Adipose tissue (tissue), 3 donors: ENCODE results near the gene DDR2. TPM values are rescaled to one million over a fixed set of nuclear protein-coding genes. Genes with fewer than 3 reads are reported as not detected.
"Not testable (repeated sequence)": the region's sequence is repeated elsewhere in the genome, so short reads cannot be mapped to it uniquely, and the experiment has no call there.

Source experiments
- H3K27ac ChIP-seq: one replicate; pipeline ENCODE4 v1.5.1; 2013; ENCODE audit warnings: low read depth, low read length
- WGBS, 3 donors: extraction: QIAGEN DNeasy Blood & Tissue Kit; methylation state at CpG; one replicate each; pipeline ENCODE4 v1.1.7; 2013; 5-methylcytosine and 5-hydroxymethylcytosine counted together
- polyA plus RNA-seq, 3 donors: library from polyadenylated mRNA; stranded (reverse); fragments of 200-250 nt; gene quantifications; one replicate each; pipeline ENCODE4 v1.2.3, GENCODE V29; 2013
- donor health status: healthy with polysubstance abuse.
- donor health status: Bipolar disorder and iron deficiency.
- donor health status: healthy.

Gene DDR2
- polyA plus RNA-seq, 3 donors, result 1.9 to 101 (median 26.4) TPM

- WGBS, 3 donors, result no CpG with 5 or more reads among the region's 1 CpG
- not testable (repeated sequence) for H3K27ac ChIP-seq
Observed at GRCh38 chr1:162784926-162785325, 152.7 kb downstream of the DDR2 start.

DNA sequence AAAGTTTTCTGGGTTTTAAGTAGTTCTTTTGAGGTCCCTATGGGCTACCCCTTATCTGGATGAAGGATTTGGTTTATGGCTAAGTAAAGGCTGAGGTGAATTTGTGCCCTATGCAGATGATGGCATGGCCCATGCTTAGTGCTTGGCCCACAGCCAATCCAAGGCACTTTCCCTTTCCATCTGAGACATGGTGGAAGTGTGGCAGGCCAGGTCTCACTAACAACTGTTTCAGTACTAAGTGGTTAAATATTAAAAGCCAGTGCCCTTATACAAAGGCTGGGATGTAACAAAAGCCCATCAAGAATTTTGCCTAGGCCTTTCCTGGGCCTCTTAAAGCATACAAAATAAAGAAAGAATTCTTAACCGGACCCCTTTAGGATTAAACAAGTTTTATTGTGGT is 156.5 kb downstream of the DDR2 start:
- not testable (repeated sequence) for H3K27ac ChIP-seq
- WGBS, 3 donors, result 83 to 100% (median 100%) methylated on average over 1 of the region's 1 CpG

- H3K27ac ChIP-seq, result not testable (repeated sequence)
- WGBS, 3 donors, result 1 to 2% (median 1%) methylated on average over 29 to 31 of the region's 49 CpGs
Observed at GRCh38 chr1:162790303-162790984, 158.2 kb downstream of the DDR2 start, which contains the start of gene HSD17B7. Gene HSD17B7 (plus strand): TSS chr1:162790702. CDS start chr1:162790801, 99 bp downstream.

GRCh38 chr1:162790985-162791357 is 158.7 kb downstream of the DDR2 start:
- WGBS, 3 donors, result 0 to 1% (median 1%) methylated on average over 5 to 7 of the region's 8 CpGs
- H3K27ac ChIP-seq, result not testable (repeated sequence)

- WGBS, 3 donors, result 66 to 80% (median 79%) methylated on average over 1 of the region's 1 CpG
- not testable (repeated sequence) for H3K27ac ChIP-seq
Observed at GRCh38 chr1:162794284-162794683, 162.0 kb downstream of the DDR2 start.

- 55 to 75% (median 59%) methylated on average over 4 of the region's 4 CpGs for WGBS, 3 donors
- not testable (repeated sequence) for H3K27ac ChIP-seq
Observed at GRCh38 chr1:162796617-162797279, 164.5 kb downstream of the DDR2 start.

DNA sequence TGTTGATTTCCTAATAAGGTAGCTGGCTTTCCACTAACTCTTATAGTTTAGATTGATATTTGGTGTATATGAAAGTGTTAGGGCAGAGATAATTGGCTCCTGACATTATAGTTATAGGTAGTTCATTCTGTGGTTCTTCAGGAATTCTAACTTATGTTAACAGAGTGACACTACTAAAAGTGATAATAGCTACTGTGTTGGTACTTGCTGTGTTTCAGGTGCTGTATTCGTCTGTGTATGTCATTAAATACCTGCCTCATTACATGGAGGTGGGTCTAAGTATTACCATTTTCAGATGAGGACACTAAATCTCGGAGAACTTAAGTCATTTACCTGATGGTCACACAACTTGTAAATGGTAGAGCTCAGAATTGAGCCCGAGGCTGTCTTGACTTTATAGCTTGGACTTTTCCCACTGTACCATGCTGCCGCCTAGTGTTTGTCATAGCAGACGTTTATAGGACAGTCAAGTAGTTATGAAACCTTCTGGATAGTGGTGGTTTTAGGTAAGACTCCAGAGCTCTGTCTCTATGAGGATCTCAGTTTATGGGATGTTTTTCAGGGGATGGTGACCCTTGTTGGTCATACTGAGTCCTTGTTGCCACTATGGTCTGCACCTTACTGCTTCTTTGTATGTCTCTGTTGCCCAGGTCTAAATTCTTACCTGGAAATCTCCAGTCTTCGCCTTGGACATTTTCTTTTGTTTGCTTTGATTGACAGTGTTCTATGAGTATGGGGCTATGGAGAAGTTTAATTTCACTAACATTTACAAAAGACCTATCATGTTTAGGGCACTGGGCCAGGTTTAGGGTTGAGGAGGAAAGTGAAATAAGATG is 167.9 kb downstream of the DDR2 start:
- H3K27ac ChIP-seq, result not testable (repeated sequence)
- 28 to 64% (median 59%) methylated on average over 6 of the region's 6 CpGs for WGBS, 3 donors

- not testable (repeated sequence) for H3K27ac ChIP-seq
- WGBS, 3 donors, result 91% methylated on average over 1 of the region's 2 CpGs; no CpG with 5 or more reads in 2 of the 3 donors
Observed at GRCh38 chr1:162807503-162807902, 175.2 kb downstream of the DDR2 start.

DNA sequence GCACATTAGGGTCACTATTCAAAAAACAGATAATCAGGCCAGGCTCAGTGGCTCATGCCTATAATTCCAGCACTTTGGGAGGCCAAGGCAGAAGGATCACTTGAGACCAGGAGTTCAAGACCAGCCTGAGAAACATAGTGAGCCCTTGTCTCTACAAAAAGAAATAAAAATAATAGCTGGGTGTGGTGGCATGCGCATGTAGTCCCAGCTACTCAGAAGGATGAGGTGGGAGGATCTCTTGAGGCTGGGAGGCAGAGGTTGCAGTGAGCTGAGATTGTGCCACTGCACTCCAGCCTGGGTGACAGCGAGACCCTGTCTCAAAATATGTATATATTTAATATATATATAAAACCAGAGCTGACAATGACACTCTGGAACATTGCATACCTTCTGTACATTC is 180.1 kb downstream of the DDR2 start:
- 98 to 100% (median 100%) methylated on average over 2 of the region's 2 CpGs for WGBS, 3 donors
- not testable (repeated sequence) for H3K27ac ChIP-seq

GRCh38 chr1:162818136-162818535 is 185.9 kb downstream of the DDR2 start:
- 86 to 95% (median 92%) methylated on average over 2 of the region's 2 CpGs for WGBS, 3 donors
- not testable (repeated sequence) for H3K27ac ChIP-seq

DNA sequence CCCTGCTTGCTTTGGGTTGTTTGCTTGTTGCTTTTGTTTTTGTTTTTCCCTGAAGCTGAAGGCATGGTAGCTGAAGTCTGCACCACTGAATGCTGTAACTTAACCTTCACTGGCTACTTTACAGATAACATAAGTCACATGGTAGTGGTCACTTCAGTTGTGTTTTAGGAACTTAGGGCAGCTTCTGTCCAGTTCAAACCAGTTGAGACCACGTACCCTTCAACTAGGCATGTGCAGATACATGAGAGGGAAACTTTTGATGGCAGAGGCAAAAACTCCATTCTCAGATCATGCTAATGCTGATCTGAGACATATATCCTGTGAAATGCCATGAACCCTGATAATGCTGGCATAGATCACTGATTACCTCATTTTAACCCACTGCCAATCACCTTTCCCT is 186.4 kb downstream of the DDR2 start:
- WGBS, 3 donors, result 90 to 92% (median 92%) methylated on average over 1 of the region's 1 CpG

GRCh38 chr1:162822391-162823200 is 190.3 kb downstream of the DDR2 start:
- 4 to 11% (median 6%) methylated on average over 41 to 44 of the region's 44 CpGs for whole genome bisulfite sequencing, 3 donors

More for the DNA sequence above, 186.4 kb downstream of the DDR2 start:
- H3K27ac ChIP-seq, result not testable (repeated sequence)

DNA sequence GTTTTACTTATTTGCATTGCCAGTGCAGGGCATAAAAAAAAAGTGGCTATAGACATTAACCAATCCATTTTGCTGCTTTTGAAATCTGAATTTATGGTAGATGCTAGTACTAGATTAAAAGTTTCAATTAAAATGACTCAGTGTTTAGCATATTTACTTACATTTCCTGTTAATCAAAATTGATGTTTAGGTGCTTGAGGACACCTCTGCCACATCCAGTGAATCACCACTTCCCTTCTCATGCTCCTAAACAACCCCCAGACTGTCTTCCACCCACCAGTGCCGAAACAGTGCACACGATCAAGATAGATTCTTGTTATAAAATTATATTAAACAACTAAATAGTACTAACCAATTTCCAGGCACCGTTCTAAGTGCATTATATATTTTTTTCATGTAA is 191.0 kb downstream of the DDR2 start:
- no peak overlapping the region for H3K27ac ChIP-seq
- WGBS, 3 donors, result 88 to 92% (median 89%) methylated on average over 3 of the region's 3 CpGs

More at GRCh38 chr1:162822391-162823200, 190.3 kb downstream of the DDR2 start:
- H3K27ac ChIP-seq, result no peak overlapping the region

DNA sequence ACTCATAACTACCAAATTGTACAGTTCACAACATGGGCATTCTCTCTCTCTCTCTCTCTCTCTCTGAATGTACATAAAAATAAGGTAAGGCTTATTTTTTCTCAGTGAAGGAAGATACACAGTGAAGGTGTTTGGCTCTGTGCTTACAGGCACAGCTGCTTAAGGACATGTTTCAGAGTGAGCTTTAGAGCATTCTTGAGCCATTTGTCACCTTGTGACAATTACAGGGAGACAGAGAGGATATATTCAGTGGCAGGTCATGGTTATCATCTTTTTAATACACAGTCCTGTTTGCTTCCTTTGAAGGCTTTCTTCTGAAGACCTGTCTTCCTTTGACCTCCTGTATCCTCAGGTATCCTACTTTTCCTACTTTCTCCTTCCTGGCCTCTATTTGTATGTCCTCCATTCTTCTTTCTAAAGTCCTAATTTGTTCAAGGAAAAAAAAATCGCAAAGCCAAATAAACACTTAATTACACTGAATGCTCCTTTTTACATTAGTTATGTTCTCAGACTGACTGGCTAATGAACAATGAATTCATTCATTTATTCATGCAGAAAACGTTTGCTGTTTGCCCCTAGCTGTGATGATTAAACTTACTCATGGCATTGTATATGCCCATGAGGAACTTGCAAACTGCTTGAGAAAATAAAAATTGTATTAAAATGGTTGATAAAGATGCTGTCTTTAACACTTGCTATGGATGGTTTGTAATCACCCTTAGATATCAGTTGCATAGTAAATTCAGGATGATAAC is 191.7 kb downstream of the DDR2 start:
- H3K27ac ChIP-seq, result no peak overlapping the region
- whole genome bisulfite sequencing, 3 donors, result 54 to 66% (median 64%) methylated on average over 2 of the region's 2 CpGs

GRCh38 chr1:162829268-162829667 is 197.0 kb downstream of the DDR2 start:
- no peak overlapping the region for H3K27ac ChIP-seq
- 77 to 100% (median 82%) methylated on average over 1 of the region's 1 CpG for WGBS, 3 donors

DNA sequence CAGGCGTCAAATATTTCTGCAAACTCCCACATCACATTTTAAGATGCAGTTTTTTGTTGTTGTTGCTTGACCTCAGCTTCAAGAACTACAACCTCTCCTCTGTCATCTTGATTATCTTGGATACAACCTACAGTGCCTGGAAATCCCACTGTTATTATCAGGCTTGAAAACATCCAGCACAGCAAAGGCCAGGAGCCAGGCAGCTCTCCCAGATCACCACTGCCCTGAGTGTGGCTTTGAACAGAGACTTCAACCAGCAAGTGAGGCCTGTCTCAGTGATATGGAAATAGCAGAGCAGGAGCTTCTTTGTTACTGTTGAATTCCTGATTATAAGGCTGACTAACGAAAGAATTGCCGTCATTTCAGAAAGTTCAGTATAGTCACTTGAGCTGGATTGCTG is 200.2 kb downstream of the DDR2 start:
- 51 to 96% (median 85%) methylated on average over 3 of the region's 3 CpGs for WGBS, 3 donors
- H3K27ac ChIP-seq, result no peak overlapping the region

DNA sequence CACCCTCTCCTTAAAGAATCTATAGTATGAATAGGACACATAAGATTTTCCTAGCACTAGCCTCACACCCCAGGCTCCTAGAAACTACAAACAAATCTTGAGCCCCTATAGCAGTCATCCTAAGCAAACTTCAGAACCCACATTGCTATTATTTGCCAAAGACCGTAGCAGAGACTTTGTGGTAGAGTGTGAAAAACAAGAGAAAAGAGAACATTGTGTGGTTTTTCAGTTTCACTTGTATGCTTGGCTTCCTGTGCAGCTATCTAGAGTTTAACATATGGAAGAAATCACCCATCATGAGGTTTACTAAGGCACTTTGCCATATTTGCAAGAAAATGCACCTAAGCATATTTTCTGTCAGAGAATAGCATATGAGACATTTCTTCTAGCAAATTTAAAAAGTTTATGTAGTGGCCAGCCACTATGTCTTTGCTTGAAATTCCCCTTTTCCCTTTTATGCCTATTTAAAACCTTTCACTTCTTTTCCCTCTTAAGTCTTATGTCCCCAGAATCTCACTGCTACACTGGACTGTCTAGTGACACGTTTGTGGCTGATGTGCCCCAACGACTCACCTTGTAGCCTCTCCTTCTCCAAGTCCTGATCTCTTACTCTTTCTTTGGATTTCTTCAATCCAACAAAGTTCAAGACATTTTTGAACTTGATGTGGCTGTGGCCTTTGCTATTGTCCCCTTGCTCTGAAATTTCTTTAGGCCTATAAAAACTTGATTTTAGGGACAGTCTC is 203.1 kb downstream of the DDR2 start:
- H3K27ac ChIP-seq, result no peak overlapping the region
- WGBS, 3 donors, result 53 to 59% (median 57%) methylated on average over 3 of the region's 3 CpGs
